HG03575 (cell line): ENCODE results near the gene RNH1.
"Not testable (repeated sequence)": the region's sequence is repeated elsewhere in the genome, so short reads cannot be mapped to it uniquely, and the experiment has no call there.

ENCODE experiments used
- ATAC-seq: cut with Tn5 transposase; IDR thresholded peaks from one replicate; pipeline ENCODE4 v1.9.1; 2021; ENCODE audit not compliant: unreplicated experiment, insufficient number of reproducible peaks, low FRiP score; ENCODE audit errors: extremely low read depth

Gene RNH1

GRCh38 chr11:526192-526591 lies 19.1 kb upstream of the RNH1 start:
- no peak for ATAC-seq

GRCh38 chr11:521177-521688 lies 14.2 kb upstream of the RNH1 start:
- ATAC-seq: no peak

- no peak for ATAC-seq
These were observed 13.6 kb upstream of the RNH1 start for GRCh38 chr11:520428-521176.

- ATAC-seq: no peak
These were observed 11.6 kb upstream of the RNH1 start for GRCh38 chr11:518463-519202.

GRCh38 chr11:516918-517685 lies 10.1 kb upstream of the RNH1 start:
- ATAC-seq: not testable (repeated sequence)

GRCh38 chr11:516400-516799 lies 9.4 kb upstream of the RNH1 start:
- no peak for ATAC-seq

GRCh38 chr11:515131-515530 lies 8.1 kb upstream of the RNH1 start:
- ATAC-seq: no peak

- ATAC-seq: no peak
These were observed 7.6 kb upstream of the RNH1 start for GRCh38 chr11:514606-515005.

GRCh38 chr11:512761-513595 lies 5.9 kb upstream of the RNH1 start:
- no peak for ATAC-seq

- ATAC-seq: no peak
These were observed 1.9 kb upstream of the RNH1 start for GRCh38 chr11:508956-509355.

GRCh38 chr11:507727-508515 lies 879 bp upstream of the RNH1 start:
- no peak for ATAC-seq

GRCh38 chr11:506238-506994 lies 626 bp downstream of the RNH1 start:
- ATAC-seq: no peak

- no peak for ATAC-seq
These were observed 2.1 kb downstream of the RNH1 start for GRCh38 chr11:504994-505344.

GRCh38 chr11:504053-504993 lies 2.7 kb downstream of the RNH1 start:
- ATAC-seq: no peak

- ATAC-seq: no peak
These were observed 3.7 kb downstream of the RNH1 start for GRCh38 chr11:503179-503981.
